ENCODE results near the gene SPOCK1. TPM values are rescaled to one million over a fixed set of nuclear protein-coding genes. Genes with fewer than 3 reads are reported as not detected.

The SPOCK1 gene
- polyA plus RNA-seq, 1 experiment, result 76.0 TPM

GRCh38 chr5:137315534-137316345 is 183.4 kb downstream of the SPOCK1 start:
- H3K27ac ChIP-seq (ENCODE audit: low read depth, low read length), result no peak overlapping the region
- peaks cover 4% of the 10 kb centered on the region for H3K27me3 ChIP-seq (ENCODE audit: control insufficient read depth, insufficient read depth, low read length)
- no peaks in the 10 kb centered on the region for H3K9me3 ChIP-seq (ENCODE audit: control insufficient read depth, insufficient read depth, low read length)
- ChIA-PET POLR2A (no interaction called here), CTCF (interaction anchor here (1.1 kb wide), 1 partner anchor 9 kb away, joined by 3 read pairs; no protein-coding TSS in a partner anchor)
- DNase-seq (ENCODE audit: low read depth, low spot score), result no peak
- TF ChIP-seq, protein P1, sequence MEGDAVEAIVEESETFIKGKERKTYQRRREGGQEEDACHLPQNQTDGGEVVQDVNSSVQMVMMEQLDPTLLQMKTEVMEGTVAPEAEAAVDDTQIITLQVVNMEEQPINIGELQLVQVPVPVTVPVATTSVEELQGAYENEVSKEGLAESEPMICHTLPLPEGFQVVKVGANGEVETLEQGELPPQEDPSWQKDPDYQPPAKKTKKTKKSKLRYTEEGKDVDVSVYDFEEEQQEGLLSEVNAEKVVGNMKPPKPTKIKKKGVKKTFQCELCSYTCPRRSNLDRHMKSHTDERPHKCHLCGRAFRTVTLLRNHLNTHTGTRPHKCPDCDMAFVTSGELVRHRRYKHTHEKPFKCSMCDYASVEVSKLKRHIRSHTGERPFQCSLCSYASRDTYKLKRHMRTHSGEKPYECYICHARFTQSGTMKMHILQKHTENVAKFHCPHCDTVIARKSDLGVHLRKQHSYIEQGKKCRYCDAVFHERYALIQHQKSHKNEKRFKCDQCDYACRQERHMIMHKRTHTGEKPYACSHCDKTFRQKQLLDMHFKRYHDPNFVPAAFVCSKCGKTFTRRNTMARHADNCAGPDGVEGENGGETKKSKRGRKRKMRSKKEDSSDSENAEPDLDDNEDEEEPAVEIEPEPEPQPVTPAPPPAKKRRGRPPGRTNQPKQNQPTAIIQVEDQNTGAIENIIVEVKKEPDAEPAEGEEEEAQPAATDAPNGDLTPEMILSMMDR (IDR thresholded peaks at IDR 0.05; ENCODE audit: low read depth, low read length), result no peak
- no peak overlapping the region for H3K4me3 ChIP-seq (ENCODE audit: low read depth, low read length)

DNA sequence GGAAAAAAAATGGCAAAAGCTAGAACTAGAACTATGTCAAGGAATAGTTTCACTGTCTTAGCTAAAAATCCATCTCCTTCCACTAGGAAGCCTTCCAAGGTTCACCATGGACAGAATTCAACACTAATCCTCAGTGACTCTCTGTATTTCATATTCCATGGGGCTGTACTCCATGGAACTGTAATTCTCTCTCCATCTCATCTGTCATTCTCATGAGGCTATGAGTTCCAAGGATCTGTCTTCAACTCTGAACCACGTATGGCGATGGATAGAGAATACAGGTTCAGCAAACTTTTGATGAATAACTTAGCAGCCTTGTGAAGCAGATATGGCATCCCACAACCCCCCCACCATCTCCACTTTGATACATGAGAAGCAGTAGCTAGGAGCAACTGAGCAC is 184.0 kb downstream of the SPOCK1 start:
- Histone ChIP-seq H3K27me3 (ENCODE audit: control insufficient read depth, insufficient read depth, low read length) (peaks cover 4% of the 10 kb centered on the region), H3K27ac (ENCODE audit: low read depth, low read length) (no peak overlapping the region), H3K9me3 (ENCODE audit: control insufficient read depth, insufficient read depth, low read length) (no peaks in the 10 kb centered on the region), H3K4me3 (ENCODE audit: low read depth, low read length) (no peak overlapping the region)
- TF ChIP-seq, protein P1 (IDR thresholded peaks at IDR 0.05; ENCODE audit: low read depth, low read length), result no peak
- POLR2A ChIA-PET, result no interaction called here
- CTCF ChIA-PET, result interaction anchor here (1.1 kb wide), 1 partner anchor 9 kb away, joined by 3 read pairs; no protein-coding TSS in a partner anchor
- no peak for DNase-seq (ENCODE audit: low read depth, low spot score)

- TF ChIP-seq, protein P1 (IDR thresholded peaks at IDR 0.05; ENCODE audit: low read depth, low read length), result no peak
- Histone ChIP-seq H3K27me3 (ENCODE audit: control insufficient read depth, insufficient read depth, low read length) (peaks cover 4% of the 10 kb centered on the region), H3K27ac (ENCODE audit: low read depth, low read length) (no peak overlapping the region), H3K9me3 (ENCODE audit: control insufficient read depth, insufficient read depth, low read length) (no peaks in the 10 kb centered on the region), H3K4me3 (ENCODE audit: low read depth, low read length) (no peak overlapping the region)
- ChIA-PET CTCF (interaction anchor here (1.0 kb wide), 1 partner anchor 31 kb away, joined by 3 read pairs; no protein-coding TSS in a partner anchor), POLR2A (no interaction called here)
- DNase-seq (ENCODE audit: low read depth, low spot score), result no peak
Observed at GRCh38 chr5:137313526-137314175, 185.5 kb downstream of the SPOCK1 start.

DNA sequence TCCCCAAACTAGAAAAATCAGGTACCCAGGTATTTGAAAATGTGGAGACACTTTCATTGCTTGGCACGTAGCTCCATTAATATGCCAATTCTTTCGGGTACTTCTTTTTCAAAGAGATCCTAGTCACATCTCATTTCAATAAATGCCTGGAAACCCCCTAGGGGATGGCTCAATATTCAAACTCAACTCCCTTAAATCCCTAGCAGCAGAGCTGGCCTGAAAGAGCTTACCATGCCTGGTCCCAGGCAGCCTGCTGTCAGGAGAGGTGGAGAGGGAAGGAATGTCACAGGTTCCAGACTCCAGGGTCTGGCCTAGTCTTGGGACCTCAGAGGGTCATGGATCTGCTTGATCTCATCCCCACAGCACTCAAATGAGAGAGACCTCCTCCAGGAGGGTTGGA is 187.1 kb downstream of the SPOCK1 start:
- TF ChIP-seq, protein P1 (IDR thresholded peaks at IDR 0.05; ENCODE audit: low read depth, low read length), result no peak
- H3K4me3 ChIP-seq (ENCODE audit: low read depth, low read length), result no peak overlapping the region
- ChIA-PET CTCF (interaction anchor here (1.1 to 1.2 kb wide), 2 partner anchors 8 to 187 kb away, joined by 3 to 15 read pairs; partner anchors contain the start of gene SPOCK1), POLR2A (no interaction called here)
- H3K9me3 ChIP-seq (ENCODE audit: control insufficient read depth, insufficient read depth, low read length), result no peaks in the 10 kb centered on the region
- peaks cover 4% of the 10 kb centered on the region for H3K27me3 ChIP-seq (ENCODE audit: control insufficient read depth, insufficient read depth, low read length)
- DNase-seq (ENCODE audit: low read depth, low spot score), result no peak
- no peak overlapping the region for H3K27ac ChIP-seq (ENCODE audit: low read depth, low read length)

All from AG04450 (cell line).